ENCODE results near the gene NR6A1.
"Not testable (repeated sequence)": the region's sequence is repeated elsewhere in the genome, so short reads cannot be mapped to it uniquely, and the experiment has no call there.

NR6A1 gene

GRCh38 chr9:124615840-124616239, 155.3 kb downstream of the NR6A1 start:
- not testable (repeated sequence) for DNase-seq (ENCODE audit: low spot score)

GRCh38 chr9:124615100-124615742, 155.9 kb downstream of the NR6A1 start:
- no peak for DNase-seq (ENCODE audit: low spot score)

- DNase-seq (ENCODE audit: low spot score) = no peak
These were observed 157.3 kb downstream of the NR6A1 start for GRCh38 chr9:124613849-124614248.

GRCh38 chr9:124611106-124611505, 160.0 kb downstream of the NR6A1 start:
- DNase-seq (ENCODE audit: low spot score) = no peak

GRCh38 chr9:124606027-124606426, 165.1 kb downstream of the NR6A1 start:
- no peak for DNase-seq (ENCODE audit: low spot score)

GRCh38 chr9:124605258-124605657, 165.9 kb downstream of the NR6A1 start:
- DNase-seq (ENCODE audit: low spot score) = no peak

GRCh38 chr9:124602632-124603031, 168.5 kb downstream of the NR6A1 start:
- DNase-seq (ENCODE audit: low spot score) = no peak

GRCh38 chr9:124602204-124602603, 168.9 kb downstream of the NR6A1 start:
- no peak for DNase-seq (ENCODE audit: low spot score)

- DNase-seq (ENCODE audit: low spot score) = no peak
These were observed 170.7 kb downstream of the NR6A1 start for GRCh38 chr9:124600407-124600806.

- no peak for DNase-seq (ENCODE audit: low spot score)
These were observed 171.9 kb downstream of the NR6A1 start for GRCh38 chr9:124599121-124599795.

- no peak for DNase-seq (ENCODE audit: low spot score)
These were observed 173.1 kb downstream of the NR6A1 start for GRCh38 chr9:124598048-124598447.

GRCh38 chr9:124596172-124596839, 174.8 kb downstream of the NR6A1 start:
- DNase-seq (ENCODE audit: low spot score) = no peak

- no peak for DNase-seq (ENCODE audit: low spot score)
These were observed 175.4 kb downstream of the NR6A1 start for GRCh38 chr9:124595743-124596142.

- no peak for DNase-seq (ENCODE audit: low spot score)
These were observed 176.4 kb downstream of the NR6A1 start for GRCh38 chr9:124594673-124595072.

GRCh38 chr9:124594225-124594624, 176.9 kb downstream of the NR6A1 start:
- no peak for DNase-seq (ENCODE audit: low spot score)

- DNase-seq (ENCODE audit: low spot score) = no peak
These were observed 177.5 kb downstream of the NR6A1 start for GRCh38 chr9:124593651-124594058.

GRCh38 chr9:124593200-124593599, 177.9 kb downstream of the NR6A1 start:
- DNase-seq (ENCODE audit: low spot score) = no peak

- no peak for DNase-seq (ENCODE audit: low spot score)
These were observed 180.0 kb downstream of the NR6A1 start for GRCh38 chr9:124590889-124591641.

GRCh38 chr9:124584631-124585030, 186.5 kb downstream of the NR6A1 start:
- DNase-seq (ENCODE audit: low spot score) = no peak

- DNase-seq (ENCODE audit: low spot score) = no peak
These were observed 188.0 kb downstream of the NR6A1 start for GRCh38 chr9:124583134-124583533.

GRCh38 chr9:124580186-124580585, 190.9 kb downstream of the NR6A1 start:
- no peak for DNase-seq (ENCODE audit: low spot score)

GRCh38 chr9:124576751-124577150, 194.4 kb downstream of the NR6A1 start:
- no peak for DNase-seq (ENCODE audit: low spot score)
